Activated T-cell treated with anti-CD3 and anti-CD28 coated beads, Interleukin-2, amount 50 U/mL, for 4 hours (primary cell): ENCODE measurements around the gene CNR2. TPM values are rescaled to one million over a fixed set of nuclear protein-coding genes. Genes with fewer than 3 reads are reported as not detected.
"Not testable (repeated sequence)": the region's sequence is repeated elsewhere in the genome, so short reads cannot be mapped to it uniquely, and the experiment has no call there.

Source experiments
- ATAC-seq, 2 donors: fragments of 200-7000 bp; cut with Tn5 transposase; one replicate each; pipeline ENCODE4 v1.10.0; 2021
- DNase-seq: peaks from one replicate; pipeline ENCODE4 v3.0.0-alpha.2; 2020
- H3K27me3 Mint-ChIP-seq: one replicate; pipeline ENCODE4 v1.8.0; 2021; ENCODE audit warnings: low read depth, mixed read lengths
- H3K36me3 Mint-ChIP-seq: one replicate; pipeline ENCODE4 v1.8.0; 2022; ENCODE audit warnings: mixed read lengths; ENCODE audit not compliant: insufficient read depth
- H3K4me1 Mint-ChIP-seq: one replicate; pipeline ENCODE4 v1.8.0; 2021; ENCODE audit warnings: low read depth, mixed read lengths
- H3K4me3 Mint-ChIP-seq: one replicate; pipeline ENCODE4 v1.8.0; 2021; ENCODE audit warnings: mild to moderate bottlenecking, moderate library complexity, mixed read lengths
- H3K9me3 Mint-ChIP-seq: one replicate; pipeline ENCODE4 v1.8.0; 2021; ENCODE audit warnings: mixed read lengths
- total RNA-seq, 3 donors: library from RNA; stranded (reverse); gene quantifications; one replicate each; pipeline ENCODE4 v1.2.1, GENCODE V29; 2021

CNR2 gene
- total RNA-seq, 3 donors from 2014 or later, result 0.05 to 0.24 (median 0.10) TPM

- Mint-ChIP-seq H3K27me3 (peaks cover 13% of the 10 kb centered on the region), H3K36me3 (no peaks in the 10 kb centered on the region), H3K9me3 (no peaks in the 10 kb centered on the region), H3K4me1 (peaks cover 26% of the 10 kb centered on the region), H3K4me3 (no peak overlapping the region)
- ATAC-seq (no peak), DNase-seq (no peak)
These were observed 6.4 kb downstream of the CNR2 start for GRCh38 chr1:23906731-23907130.

- DNase-seq, result no peak
- H3K9me3 Mint-ChIP-seq, result no peaks in the 10 kb centered on the region
- peaks cover 15% of the 10 kb centered on the region for H3K27me3 Mint-ChIP-seq
- no peaks in the 10 kb centered on the region for H3K36me3 Mint-ChIP-seq
- peaks cover 18% of the 10 kb centered on the region for H3K4me1 Mint-ChIP-seq
- ATAC-seq, result no peak
- H3K4me3 Mint-ChIP-seq, result no peak overlapping the region
These were observed 7.6 kb downstream of the CNR2 start for GRCh38 chr1:23905461-23906025.

GRCh38 chr1:23904748-23905357, 8.3 kb downstream of the CNR2 start:
- ATAC-seq, result peak; percentile 46 to 62
- Mint-ChIP-seq H3K9me3 (no peaks in the 10 kb centered on the region), H3K27me3 (peaks cover 15% of the 10 kb centered on the region), H3K4me1 (peaks cover 17% of the 10 kb centered on the region), H3K36me3 (no peaks in the 10 kb centered on the region), H3K4me3 (no peak overlapping the region)
- DNase-seq, result no peak

GRCh38 chr1:23903754-23904153, 9.4 kb downstream of the CNR2 start:
- DNase-seq (no peak), ATAC-seq (no peak)
- H3K36me3 Mint-ChIP-seq, result no peaks in the 10 kb centered on the region
- peaks cover 11% of the 10 kb centered on the region for H3K27me3 Mint-ChIP-seq
- H3K9me3 Mint-ChIP-seq, result no peaks in the 10 kb centered on the region
- peaks cover 13% of the 10 kb centered on the region for H3K4me1 Mint-ChIP-seq
- H3K4me3 Mint-ChIP-seq, result no peak overlapping the region

- H3K4me1 Mint-ChIP-seq, result peaks cover 9% of the 10 kb centered on the region
- H3K9me3 Mint-ChIP-seq, result no peaks in the 10 kb centered on the region
- peaks cover 11% of the 10 kb centered on the region for H3K27me3 Mint-ChIP-seq
- DNase-seq (no peak), ATAC-seq (peak in 1 of 2 donors; percentile 36)
- no peak overlapping the region for H3K4me3 Mint-ChIP-seq
- no peaks in the 10 kb centered on the region for H3K36me3 Mint-ChIP-seq
These were observed 10.6 kb downstream of the CNR2 start for GRCh38 chr1:23902321-23903278.

- not testable (repeated sequence) for H3K9me3 Mint-ChIP-seq, DNase-seq, ATAC-seq, H3K27me3 Mint-ChIP-seq, H3K36me3 Mint-ChIP-seq, H3K4me3 Mint-ChIP-seq
- peaks cover 17% of the 10 kb centered on the region for H3K4me1 Mint-ChIP-seq
These were observed 13.1 kb downstream of the CNR2 start for GRCh38 chr1:23900017-23900416.

- H3K27me3 Mint-ChIP-seq, result peaks cover 7% of the 10 kb centered on the region
- no peaks in the 10 kb centered on the region for H3K36me3 Mint-ChIP-seq
- H3K4me3 Mint-ChIP-seq, result no peak overlapping the region
- H3K4me1 Mint-ChIP-seq, result peaks cover 15% of the 10 kb centered on the region
- ATAC-seq (peak in 1 of 2 donors; percentile 28), DNase-seq (no peak)
- H3K9me3 Mint-ChIP-seq, result no peaks in the 10 kb centered on the region
These were observed 14.1 kb downstream of the CNR2 start for GRCh38 chr1:23899070-23899469.

GRCh38 chr1:23897083-23897482, 16.1 kb downstream of the CNR2 start:
- Mint-ChIP-seq H3K36me3 (no peaks in the 10 kb centered on the region), H3K27me3 (peaks cover 5% of the 10 kb centered on the region), H3K4me3 (no peak overlapping the region), H3K9me3 (no peaks in the 10 kb centered on the region), H3K4me1 (peaks cover 17% of the 10 kb centered on the region)
- DNase-seq (no peak), ATAC-seq (no peak)

GRCh38 chr1:23896491-23896890, 16.7 kb downstream of the CNR2 start:
- no peak for DNase-seq
- Mint-ChIP-seq H3K4me1 (peaks cover 17% of the 10 kb centered on the region), H3K4me3 (no peak overlapping the region), H3K36me3 (no peaks in the 10 kb centered on the region), H3K9me3 (no peaks in the 10 kb centered on the region), H3K27me3 (peaks cover 5% of the 10 kb centered on the region)
- no peak for ATAC-seq

GRCh38 chr1:23895993-23896392, 17.2 kb downstream of the CNR2 start:
- ATAC-seq (no peak), DNase-seq (no peak)
- peaks cover 3% of the 10 kb centered on the region for H3K27me3 Mint-ChIP-seq
- no peak overlapping the region for H3K4me3 Mint-ChIP-seq
- peaks cover 17% of the 10 kb centered on the region for H3K4me1 Mint-ChIP-seq
- no peaks in the 10 kb centered on the region for H3K9me3 Mint-ChIP-seq
- H3K36me3 Mint-ChIP-seq, result no peaks in the 10 kb centered on the region

- Mint-ChIP-seq H3K27me3 (peaks cover 3% of the 10 kb centered on the region), H3K4me1 (peaks cover 15% of the 10 kb centered on the region), H3K4me3 (no peak overlapping the region), H3K36me3 (no peaks in the 10 kb centered on the region), H3K9me3 (no peaks in the 10 kb centered on the region)
- no peak for DNase-seq
- no peak for ATAC-seq
These were observed 18.1 kb downstream of the CNR2 start for GRCh38 chr1:23895082-23895481.

GRCh38 chr1:23889074-23889473, 24.1 kb downstream of the CNR2 start:
- ATAC-seq, result no peak
- H3K9me3 Mint-ChIP-seq, result no peaks in the 10 kb centered on the region
- H3K4me3 Mint-ChIP-seq, result no peak overlapping the region
- H3K27me3 Mint-ChIP-seq, result peaks cover 3% of the 10 kb centered on the region
- no peak for DNase-seq
- H3K4me1 Mint-ChIP-seq, result peaks cover 2% of the 10 kb centered on the region
- H3K36me3 Mint-ChIP-seq, result no peaks in the 10 kb centered on the region

- no peak for DNase-seq
These were observed 27.9 kb downstream of the CNR2 start for GRCh38 chr1:23885222-23885621.

GRCh38 chr1:23882746-23883145, 30.4 kb downstream of the CNR2 start:
- H3K4me3 Mint-ChIP-seq, result no peak overlapping the region
- ATAC-seq (no peak), DNase-seq (no peak)
- no peaks in the 10 kb centered on the region for H3K27me3 Mint-ChIP-seq
- no peaks in the 10 kb centered on the region for H3K36me3 Mint-ChIP-seq
- peaks cover 12% of the 10 kb centered on the region for H3K9me3 Mint-ChIP-seq
- no peaks in the 10 kb centered on the region for H3K4me1 Mint-ChIP-seq

More at GRCh38 chr1:23885222-23885621, 27.9 kb downstream of the CNR2 start:
- no peak for ATAC-seq
- no peak overlapping the region for H3K4me3 Mint-ChIP-seq
- no peaks in the 10 kb centered on the region for H3K36me3 Mint-ChIP-seq
- H3K4me1 Mint-ChIP-seq, result no peaks in the 10 kb centered on the region
- H3K9me3 Mint-ChIP-seq, result no peaks in the 10 kb centered on the region
- no peaks in the 10 kb centered on the region for H3K27me3 Mint-ChIP-seq
